ENCODE data around the gene ZNF598.
A peak's percentile ranks its signal among the peaks of the same experiment; 100 is the strongest.

The ZNF598 gene

GRCh38 chr16:1990101-1990350 lies 19.6 kb downstream of the ZNF598 start:
- DNase-seq: no peak

- no peak for DNase-seq
Measured at GRCh38 chr16:1989209-1990100, 20.2 kb downstream of the ZNF598 start, which contains the start of gene SYNGR3. Gene SYNGR3 (plus strand): TSS chr16:1989970. CDS start chr16:1990103, 133 bp downstream.

GRCh38 chr16:1987198-1987597 lies 22.4 kb downstream of the ZNF598 start:
- DNase-seq: no peak

GRCh38 chr16:1985466-1986150 lies 24.0 kb downstream of the ZNF598 start:
- no peak for DNase-seq

GRCh38 chr16:1984347-1985225 lies 25.0 kb downstream of the ZNF598 start:
- DNase-seq: no peak

- peak in 2 of 4 experiments; percentile 23 to 27 for DNase-seq
Measured at GRCh38 chr16:1983544-1984346, 25.9 kb downstream of the ZNF598 start, which contains the start of gene GFER. Gene GFER (plus strand): TSS chr16:1984193. CDS start chr16:1984219, 26 bp downstream.

- no peak for DNase-seq
Measured at GRCh38 chr16:1982991-1983543, 26.6 kb downstream of the ZNF598 start.

- DNase-seq: no peak
Measured at GRCh38 chr16:1982013-1982433, 27.6 kb downstream of the ZNF598 start.

- no peak for DNase-seq
Measured at GRCh38 chr16:1981398-1981836, 28.2 kb downstream of the ZNF598 start, which contains the start of gene NOXO1. Gene NOXO1 (minus strand): TSS chr16:1981469. CDS start chr16:1981179, 290 bp downstream.

- DNase-seq: no peak
Measured at GRCh38 chr16:1980770-1981087, 28.9 kb downstream of the ZNF598 start.

- DNase-seq: no peak
Measured at GRCh38 chr16:1980030-1980769, 29.4 kb downstream of the ZNF598 start.

GRCh38 chr16:1979271-1980029 lies 30.2 kb downstream of the ZNF598 start:
- DNase-seq: no peak

- DNase-seq: no peak
Measured at GRCh38 chr16:1978476-1979120, 31.0 kb downstream of the ZNF598 start.

- DNase-seq: no peak
Measured at GRCh38 chr16:1977875-1978268, 31.7 kb downstream of the ZNF598 start.

- no peak for DNase-seq
Measured at GRCh38 chr16:1976951-1977874, 32.4 kb downstream of the ZNF598 start.

- no peak for DNase-seq
Measured at GRCh38 chr16:1976216-1976520, 33.5 kb downstream of the ZNF598 start.

GRCh38 chr16:1975432-1976215 lies 34.0 kb downstream of the ZNF598 start:
- DNase-seq: no peak
